Measurements from ENCODE around the gene NDUFC1. TPM values are rescaled to one million over a fixed set of nuclear protein-coding genes. Genes with fewer than 3 reads are reported as not detected.
A peak's percentile ranks its signal among the peaks of the same experiment; 100 is the strongest.

Gene NDUFC1
- total RNA-seq, 4 donors from 2014 or later, result 30.5 to 102 (median 63.5) TPM

GRCh38 chr4:139274790-139275189 is 27.5 kb downstream of the NDUFC1 start:
- in situ Hi-C loops (cut with MboI; ENCODE audit: low sequenced_read_pairs in 4 of 4) (no loop called here), intact Hi-C loops (cut with DNase I; ENCODE audit: low total_unique reads) (no loop called here)
- no peaks in the 10 kb centered on the region for H3K9me3 ChIP-seq
- H3K27ac ChIP-seq, result no peak overlapping the region
- no peaks in the 10 kb centered on the region for H3K36me3 ChIP-seq
- H3K27me3 ChIP-seq, result peaks cover 9 to 13% (median 11%) of the 10 kb centered on the region in 3 donors
- TF ChIP-seq POLR2A (IDR thresholded peaks at IDR 0.05), result no peak
- no peak for TF ChIP-seq CTCF (IDR thresholded peaks at IDR 0.05 in 4 of 5, conservative IDR thresholded peaks at IDR 0.05 in 1 of 5)
- DNase-seq (no peak), ATAC-seq (no peak)
- no peaks in the 10 kb centered on the region for H3K4me1 ChIP-seq
- no peak overlapping the region for H3K4me3 ChIP-seq

GRCh38 chr4:139273835-139274234 is 28.4 kb downstream of the NDUFC1 start:
- Histone ChIP-seq H3K9me3 (no peaks in the 10 kb centered on the region), H3K27ac (no peak overlapping the region), H3K4me3 (no peak overlapping the region), H3K36me3 (no peaks in the 10 kb centered on the region), H3K27me3 (peaks cover 2 to 7% (median 5%) of the 10 kb centered on the region in 3 donors), H3K4me1 (no peaks in the 10 kb centered on the region)
- in situ Hi-C loops (cut with MboI; ENCODE audit: low sequenced_read_pairs in 4 of 4), result no loop called here
- intact Hi-C loops (cut with DNase I; ENCODE audit: low total_unique reads), result no loop called here
- ATAC-seq (no peak), DNase-seq (no peak)
- TF ChIP-seq CTCF (IDR thresholded peaks at IDR 0.05 in 4 of 5, conservative IDR thresholded peaks at IDR 0.05 in 1 of 5), result no peak
- no peak for TF ChIP-seq POLR2A (IDR thresholded peaks at IDR 0.05)

GRCh38 chr4:139267301-139267700 is 35.0 kb downstream of the NDUFC1 start:
- no peak for TF ChIP-seq POLR2A (IDR thresholded peaks at IDR 0.05)
- TF ChIP-seq CTCF (IDR thresholded peaks at IDR 0.05 in 4 of 5, conservative IDR thresholded peaks at IDR 0.05 in 1 of 5), result no peak
- intact Hi-C loops (cut with DNase I; ENCODE audit: low total_unique reads) (no loop called here), in situ Hi-C loops (cut with MboI; ENCODE audit: low sequenced_read_pairs in 4 of 4) (no loop called here)
- H3K27ac ChIP-seq, result peak overlapping the region in 1 of 4 donors; percentile 76
- no peak overlapping the region for H3K4me3 ChIP-seq
- no peaks in the 10 kb centered on the region for H3K9me3 ChIP-seq
- ATAC-seq (no peak), DNase-seq (no peak)
- H3K27me3 ChIP-seq, result no peaks in the 10 kb centered on the region
- H3K36me3 ChIP-seq, result no peaks in the 10 kb centered on the region
- peaks cover 0 to 12% of the 10 kb centered on the region in 2 donors for H3K4me1 ChIP-seq

GRCh38 chr4:139266583-139267257 is 35.6 kb downstream of the NDUFC1 start:
- Histone ChIP-seq H3K27me3 (no peaks in the 10 kb centered on the region), H3K36me3 (no peaks in the 10 kb centered on the region), H3K4me3 (peak overlapping the region; percentile 41 to 54 (median 52)), H3K9me3 (no peaks in the 10 kb centered on the region), H3K27ac (peak overlapping the region; percentile 58 to 76 (median 63)), H3K4me1 (peaks cover 0 to 12% of the 10 kb centered on the region in 2 donors)
- intact Hi-C loops (cut with DNase I; ENCODE audit: low total_unique reads) (no loop called here), in situ Hi-C loops (cut with MboI; ENCODE audit: low sequenced_read_pairs in 4 of 4) (no loop called here)
- ATAC-seq (peak; percentile 84 to 97), DNase-seq (peak; percentile 39 to 73)
- TF ChIP-seq CTCF (IDR thresholded peaks at IDR 0.05 in 4 of 5, conservative IDR thresholded peaks at IDR 0.05 in 1 of 5) (no peak), POLR2A (IDR thresholded peaks at IDR 0.05) (no peak)
